Measurements from ENCODE around the gene DSC1. TPM values are rescaled to one million over a fixed set of nuclear protein-coding genes. Genes with fewer than 3 reads are reported as not detected.

DSC1 gene
- total RNA-seq, 1 donor from 2014 or later, result 7.5 TPM

DNA sequence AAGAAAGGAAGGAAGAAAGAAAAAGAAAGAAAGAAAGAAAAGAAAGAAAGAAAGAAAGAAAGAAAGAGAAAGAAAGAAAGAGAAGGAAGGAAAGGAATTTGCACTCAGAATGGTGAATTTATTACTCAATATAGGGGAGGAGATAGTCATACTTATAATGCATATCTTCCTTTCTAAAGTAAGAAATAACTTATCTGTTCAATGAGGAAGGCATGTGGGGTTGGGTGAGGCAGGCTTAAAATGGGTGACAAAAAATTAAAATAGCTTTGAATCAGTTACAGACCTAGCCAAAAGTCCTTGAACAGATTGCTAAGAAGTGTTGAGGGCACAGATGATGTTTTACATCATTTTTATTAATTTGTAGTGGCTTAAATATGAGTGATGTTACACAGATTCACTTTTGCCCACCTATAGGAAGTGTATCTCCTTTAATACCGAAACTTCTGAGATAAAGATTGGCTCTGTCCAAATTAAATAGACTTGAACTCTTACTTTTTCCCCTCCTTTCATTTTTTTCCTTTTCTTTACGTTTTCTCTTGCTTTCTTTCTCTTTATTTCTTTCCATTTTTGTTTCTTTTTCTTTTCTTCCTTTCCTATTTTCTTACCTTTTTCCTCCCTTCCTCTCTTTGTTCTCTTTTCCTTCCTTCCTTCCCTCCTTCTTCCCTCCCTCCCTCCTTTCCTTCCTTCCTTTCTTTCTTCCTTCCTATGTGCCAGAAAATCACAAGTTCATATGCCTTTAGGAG is 45.6 kb downstream of the DSC1 start:
- Histone ChIP-seq H3K4me1 (no peaks in the 10 kb centered on the region), H3K36me3 (no peaks in the 10 kb centered on the region), H3K9me3 (replicated peaks) (no peaks in the 10 kb centered on the region), H3K27me3 (ENCODE audit: low read depth) (no peaks in the 10 kb centered on the region), H3K27ac (replicated peaks) (no peak overlapping the region), H3K4me3 (no peak overlapping the region)
- TF ChIP-seq, protein P1, sequence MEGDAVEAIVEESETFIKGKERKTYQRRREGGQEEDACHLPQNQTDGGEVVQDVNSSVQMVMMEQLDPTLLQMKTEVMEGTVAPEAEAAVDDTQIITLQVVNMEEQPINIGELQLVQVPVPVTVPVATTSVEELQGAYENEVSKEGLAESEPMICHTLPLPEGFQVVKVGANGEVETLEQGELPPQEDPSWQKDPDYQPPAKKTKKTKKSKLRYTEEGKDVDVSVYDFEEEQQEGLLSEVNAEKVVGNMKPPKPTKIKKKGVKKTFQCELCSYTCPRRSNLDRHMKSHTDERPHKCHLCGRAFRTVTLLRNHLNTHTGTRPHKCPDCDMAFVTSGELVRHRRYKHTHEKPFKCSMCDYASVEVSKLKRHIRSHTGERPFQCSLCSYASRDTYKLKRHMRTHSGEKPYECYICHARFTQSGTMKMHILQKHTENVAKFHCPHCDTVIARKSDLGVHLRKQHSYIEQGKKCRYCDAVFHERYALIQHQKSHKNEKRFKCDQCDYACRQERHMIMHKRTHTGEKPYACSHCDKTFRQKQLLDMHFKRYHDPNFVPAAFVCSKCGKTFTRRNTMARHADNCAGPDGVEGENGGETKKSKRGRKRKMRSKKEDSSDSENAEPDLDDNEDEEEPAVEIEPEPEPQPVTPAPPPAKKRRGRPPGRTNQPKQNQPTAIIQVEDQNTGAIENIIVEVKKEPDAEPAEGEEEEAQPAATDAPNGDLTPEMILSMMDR (IDR thresholded peaks at IDR 0.05; ENCODE audit: borderline replicate concordance), result no peak
- intact Hi-C loops (cut with micrococcal nuclease), result no loop called here
- DNase-seq, result no peak

DNA sequence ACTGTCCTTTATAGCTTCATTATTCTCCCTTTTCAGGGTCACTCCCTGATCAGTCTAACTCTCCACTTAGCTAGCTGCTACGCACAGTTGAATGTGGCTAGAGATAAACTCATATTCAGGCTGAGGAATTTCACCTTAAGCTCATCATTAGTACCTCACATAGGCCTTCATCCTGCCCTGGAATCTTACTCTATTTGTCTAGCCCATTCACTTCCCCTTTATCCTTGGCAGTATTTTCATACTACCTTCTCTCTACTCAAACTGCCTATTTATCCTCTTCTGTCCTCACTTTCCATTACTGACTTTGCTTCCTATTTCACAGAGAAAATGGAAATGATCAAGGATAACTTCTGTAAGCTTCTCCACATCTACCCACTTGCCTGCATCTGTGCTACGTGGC is 49.9 kb downstream of the DSC1 start:
- DNase-seq, result no peak
- H3K27me3 ChIP-seq (ENCODE audit: low read depth), result no peaks in the 10 kb centered on the region
- H3K4me3 ChIP-seq, result no peak overlapping the region
- intact Hi-C loops (cut with micrococcal nuclease), result no loop called here
- H3K36me3 ChIP-seq, result no peaks in the 10 kb centered on the region
- no peaks in the 10 kb centered on the region for H3K4me1 ChIP-seq
- H3K9me3 ChIP-seq (replicated peaks), result no peaks in the 10 kb centered on the region
- H3K27ac ChIP-seq (replicated peaks), result no peak overlapping the region
- TF ChIP-seq, protein P1 (IDR thresholded peaks at IDR 0.05; ENCODE audit: borderline replicate concordance), result no peak

DNA sequence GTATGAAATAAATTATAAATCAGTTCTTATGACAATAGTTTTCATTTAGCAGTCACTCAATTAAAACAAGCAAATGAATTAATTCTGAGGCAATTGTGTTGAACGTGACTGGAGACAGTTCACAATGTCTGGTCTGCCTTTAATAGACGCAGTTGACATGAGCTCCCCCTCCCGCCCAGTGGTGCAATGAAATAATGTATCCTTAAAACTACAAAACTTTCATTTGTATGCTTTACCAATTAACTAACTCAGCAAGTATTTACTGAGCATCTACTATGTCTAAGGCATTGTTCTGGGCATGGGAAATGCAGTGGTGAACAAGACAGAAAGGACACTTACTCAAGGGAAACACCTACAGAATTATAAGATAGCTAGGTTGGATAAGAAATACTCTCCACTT is 56.9 kb downstream of the DSC1 start:
- intact Hi-C loops (cut with micrococcal nuclease), result no loop called here
- H3K9me3 ChIP-seq (replicated peaks), result no peaks in the 10 kb centered on the region
- H3K27ac ChIP-seq (replicated peaks), result no peak overlapping the region
- TF ChIP-seq, protein P1 (IDR thresholded peaks at IDR 0.05; ENCODE audit: borderline replicate concordance), result no peak
- H3K4me1 ChIP-seq, result peaks cover 16% of the 10 kb centered on the region
- H3K27me3 ChIP-seq (ENCODE audit: low read depth), result peaks cover 9% of the 10 kb centered on the region
- DNase-seq, result no peak
- no peaks in the 10 kb centered on the region for H3K36me3 ChIP-seq
- H3K4me3 ChIP-seq, result no peak overlapping the region

DNA sequence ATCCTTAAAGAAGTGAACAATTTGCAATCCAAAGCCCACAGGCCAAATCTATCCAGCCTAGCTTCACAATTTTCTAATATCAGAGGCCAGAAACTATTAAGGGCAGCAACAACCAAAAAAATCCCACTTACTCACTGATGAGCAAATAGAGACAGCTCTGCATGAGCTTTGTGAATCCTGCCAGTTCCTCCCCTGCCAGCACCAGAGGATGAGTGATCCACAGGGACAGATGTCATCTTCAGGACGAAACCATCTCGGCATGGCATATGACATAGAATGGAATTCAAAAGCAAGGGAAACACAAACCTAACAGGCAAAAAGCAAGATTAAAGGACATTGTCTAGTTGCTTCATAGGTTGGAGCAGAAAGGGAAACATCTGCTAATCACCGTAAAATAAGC is 58.2 kb downstream of the DSC1 start:
- no peak overlapping the region for H3K27ac ChIP-seq (replicated peaks)
- peaks cover 26% of the 10 kb centered on the region for H3K4me1 ChIP-seq
- no peaks in the 10 kb centered on the region for H3K9me3 ChIP-seq (replicated peaks)
- no peaks in the 10 kb centered on the region for H3K36me3 ChIP-seq
- TF ChIP-seq, protein P1 (IDR thresholded peaks at IDR 0.05; ENCODE audit: borderline replicate concordance), result no peak
- peaks cover 11% of the 10 kb centered on the region for H3K27me3 ChIP-seq (ENCODE audit: low read depth)
- DNase-seq, result no peak
- no peak overlapping the region for H3K4me3 ChIP-seq
- intact Hi-C loops (cut with micrococcal nuclease), result no loop called here

DNA sequence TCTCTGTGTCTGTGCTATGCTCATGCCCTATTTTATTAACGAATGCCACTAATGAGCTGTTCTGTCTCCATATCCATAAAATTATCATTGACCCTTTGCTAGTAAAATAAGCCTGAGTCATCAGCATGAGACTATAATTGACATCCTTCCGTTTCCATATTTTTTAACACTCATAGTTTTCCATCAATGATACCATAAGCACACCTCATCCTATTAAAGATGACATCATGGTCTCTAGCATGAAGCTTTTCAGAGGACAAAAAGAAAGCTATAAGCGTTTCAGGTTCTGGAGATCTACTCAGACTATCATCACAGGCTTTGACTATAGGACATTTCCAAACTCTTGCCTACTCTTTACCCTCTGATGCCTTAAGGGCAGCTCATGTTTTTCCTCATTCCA is 59.2 kb downstream of the DSC1 start:
- Histone ChIP-seq H3K4me3 (no peak overlapping the region), H3K4me1 (peaks cover 30% of the 10 kb centered on the region), H3K36me3 (no peaks in the 10 kb centered on the region), H3K27ac (replicated peaks) (no peak overlapping the region), H3K9me3 (replicated peaks) (no peaks in the 10 kb centered on the region), H3K27me3 (ENCODE audit: low read depth) (peaks cover 11% of the 10 kb centered on the region)
- intact Hi-C loops (cut with micrococcal nuclease), result no loop called here
- TF ChIP-seq, protein P1 (IDR thresholded peaks at IDR 0.05; ENCODE audit: borderline replicate concordance), result no peak
- no peak for DNase-seq

All from left ventricle myocardium inferior (tissue), 1 donor.